Parathyroid adenoma (tissue), 2 donors: ENCODE results near the gene KNDC1.
"Not testable (repeated sequence)": the region's sequence is repeated elsewhere in the genome, so short reads cannot be mapped to it uniquely, and the experiment has no call there.

Source experiments
- H2AFZ ChIP-seq: fragments of 300-600 bp; sonication (generic); one replicate; pipeline ENCODE4 v1.7.0; 2017; ENCODE audit warnings: antibody characterized with exemption, mild to moderate bottlenecking
- H3K27ac ChIP-seq: fragments of 300-600 bp; sonication (generic); one replicate; pipeline ENCODE4 v1.7.0; 2017
- H3K27me3 ChIP-seq: fragments of 300-600 bp; sonication (generic); one replicate; pipeline ENCODE4 v1.7.0; 2017; ENCODE audit warnings: low read length; ENCODE audit not compliant: control insufficient read depth, insufficient read depth
- H3K36me3 ChIP-seq: fragments of 300-600 bp; sonication (generic); one replicate; pipeline ENCODE4 v1.7.0; 2017; ENCODE audit warnings: low read length; ENCODE audit not compliant: control insufficient read depth, insufficient read depth
- H3K4me1 ChIP-seq: fragments of 300-600 bp; sonication (generic); one replicate; pipeline ENCODE4 v1.7.0; 2017; ENCODE audit warnings: control low read depth
- H3K4me2 ChIP-seq: fragments of 300-600 bp; sonication (generic); one replicate; pipeline ENCODE4 v1.7.0; 2017; ENCODE audit warnings: low read length
- H3K4me3 ChIP-seq: fragments of 300-600 bp; sonication (generic); one replicate; pipeline ENCODE4 v1.7.0; 2017; ENCODE audit warnings: low read depth, low read length
- H3K79me2 ChIP-seq: fragments of 300-600 bp; sonication (generic); one replicate; pipeline ENCODE4 v1.7.0; 2017; ENCODE audit warnings: control low read depth
- H3K9ac ChIP-seq: fragments of 300-600 bp; sonication (generic); one replicate; pipeline ENCODE4 v1.7.0; 2017; ENCODE audit warnings: mild to moderate bottlenecking
- H3K9me3 ChIP-seq: fragments of 300-600 bp; sonication (generic); one replicate; pipeline ENCODE4 v1.7.0; 2017; ENCODE audit warnings: low read length; ENCODE audit not compliant: control insufficient read depth
- TF ChIP-seq, protein P1 (sequence below): fragments of 300-600 bp; sonication (generic); IDR thresholded peaks from one replicate; pipeline ENCODE4 v1.7.0; 2017; ENCODE audit warnings: antibody characterized with exemption, mild to moderate bottlenecking
- donor health status: primary hyperparathyroidism.

Gene KNDC1

GRCh38 chr10:133132473-133133291 lies 27.3 kb upstream of the KNDC1 start:
- no peaks in the 10 kb centered on the region for H3K27me3 ChIP-seq
- no peak overlapping the region for H2AFZ ChIP-seq
- TF ChIP-seq, protein P1, sequence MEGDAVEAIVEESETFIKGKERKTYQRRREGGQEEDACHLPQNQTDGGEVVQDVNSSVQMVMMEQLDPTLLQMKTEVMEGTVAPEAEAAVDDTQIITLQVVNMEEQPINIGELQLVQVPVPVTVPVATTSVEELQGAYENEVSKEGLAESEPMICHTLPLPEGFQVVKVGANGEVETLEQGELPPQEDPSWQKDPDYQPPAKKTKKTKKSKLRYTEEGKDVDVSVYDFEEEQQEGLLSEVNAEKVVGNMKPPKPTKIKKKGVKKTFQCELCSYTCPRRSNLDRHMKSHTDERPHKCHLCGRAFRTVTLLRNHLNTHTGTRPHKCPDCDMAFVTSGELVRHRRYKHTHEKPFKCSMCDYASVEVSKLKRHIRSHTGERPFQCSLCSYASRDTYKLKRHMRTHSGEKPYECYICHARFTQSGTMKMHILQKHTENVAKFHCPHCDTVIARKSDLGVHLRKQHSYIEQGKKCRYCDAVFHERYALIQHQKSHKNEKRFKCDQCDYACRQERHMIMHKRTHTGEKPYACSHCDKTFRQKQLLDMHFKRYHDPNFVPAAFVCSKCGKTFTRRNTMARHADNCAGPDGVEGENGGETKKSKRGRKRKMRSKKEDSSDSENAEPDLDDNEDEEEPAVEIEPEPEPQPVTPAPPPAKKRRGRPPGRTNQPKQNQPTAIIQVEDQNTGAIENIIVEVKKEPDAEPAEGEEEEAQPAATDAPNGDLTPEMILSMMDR: no peak
- no peaks in the 10 kb centered on the region for H3K4me1 ChIP-seq
- H3K4me2 ChIP-seq: no peak overlapping the region
- no peaks in the 10 kb centered on the region for H3K9me3 ChIP-seq
- no peak overlapping the region for H3K4me3 ChIP-seq
- H3K36me3 ChIP-seq: no peaks in the 10 kb centered on the region
- no peaks in the 10 kb centered on the region for H3K79me2 ChIP-seq
- H3K9ac ChIP-seq: no peak overlapping the region
- H3K27ac ChIP-seq: no peak overlapping the region

DNA sequence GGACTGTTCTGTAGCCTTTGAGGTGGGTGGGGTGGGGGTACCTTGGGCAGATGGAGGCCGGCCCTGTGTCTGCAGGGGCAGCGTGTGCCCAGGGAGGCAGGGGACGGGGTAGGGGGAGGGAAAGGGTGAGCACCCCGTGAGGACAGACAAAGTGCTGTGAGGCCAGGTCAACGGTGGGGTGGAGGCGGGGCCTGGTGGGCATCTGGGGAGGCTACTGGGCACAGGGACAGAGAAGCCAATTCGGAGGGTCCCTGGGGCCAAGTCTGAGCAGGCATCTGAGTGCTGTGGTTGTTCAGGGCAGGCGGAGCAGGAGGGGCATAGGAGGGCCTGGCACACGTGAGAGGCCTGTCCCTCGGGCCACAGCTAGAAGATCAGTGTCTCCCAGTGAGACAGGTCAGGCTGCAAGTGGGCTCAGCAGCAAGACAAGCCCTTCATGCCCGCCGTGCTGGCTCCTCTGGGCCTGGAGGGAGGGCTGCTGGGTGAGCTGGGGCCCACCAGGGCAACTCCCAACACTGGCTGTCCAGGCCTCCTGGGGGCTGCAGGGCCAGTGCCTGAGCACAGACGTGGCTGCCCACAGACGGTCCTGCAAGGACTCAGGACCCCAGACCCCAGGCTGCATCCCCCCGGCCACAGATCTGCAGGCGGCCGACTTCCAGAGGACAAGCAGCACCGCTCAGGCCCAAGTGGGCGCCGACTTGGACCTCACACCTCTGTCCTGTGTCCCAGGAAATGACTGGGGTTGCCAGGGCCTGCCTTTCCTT lies 26.4 kb upstream of the KNDC1 start:
- H3K9ac ChIP-seq: no peak overlapping the region
- no peaks in the 10 kb centered on the region for H3K36me3 ChIP-seq
- no peaks in the 10 kb centered on the region for H3K79me2 ChIP-seq
- TF ChIP-seq, protein P1: no peak
- H3K9me3 ChIP-seq: no peaks in the 10 kb centered on the region
- H3K4me1 ChIP-seq: no peaks in the 10 kb centered on the region
- H2AFZ ChIP-seq: no peak overlapping the region
- no peak overlapping the region for H3K27ac ChIP-seq
- no peaks in the 10 kb centered on the region for H3K27me3 ChIP-seq
- no peak overlapping the region for H3K4me3 ChIP-seq
- H3K4me2 ChIP-seq: no peak overlapping the region

- H3K27ac ChIP-seq: no peak overlapping the region
- no peak overlapping the region for H3K4me2 ChIP-seq
- H3K79me2 ChIP-seq: no peaks in the 10 kb centered on the region
- no peak overlapping the region for H3K4me3 ChIP-seq
- TF ChIP-seq, protein P1: no peak
- H3K9ac ChIP-seq: no peak overlapping the region
- no peaks in the 10 kb centered on the region for H3K36me3 ChIP-seq
- no peaks in the 10 kb centered on the region for H3K4me1 ChIP-seq
- no peak overlapping the region for H2AFZ ChIP-seq
- H3K9me3 ChIP-seq: no peaks in the 10 kb centered on the region
- H3K27me3 ChIP-seq: no peaks in the 10 kb centered on the region
Observed at GRCh38 chr10:133134411-133135115, 25.5 kb upstream of the KNDC1 start.

- TF ChIP-seq, protein P1: no peak
- Histone ChIP-seq H3K36me3 (no peaks in the 10 kb centered on the region), H3K27me3 (no peaks in the 10 kb centered on the region), H3K4me1 (no peaks in the 10 kb centered on the region), H3K9ac (no peak overlapping the region), H2AFZ (no peak overlapping the region), H3K9me3 (no peaks in the 10 kb centered on the region), H3K27ac (no peak overlapping the region), H3K79me2 (no peaks in the 10 kb centered on the region), H3K4me2 (no peak overlapping the region), H3K4me3 (no peak overlapping the region)
Observed at GRCh38 chr10:133135116-133135465, 24.9 kb upstream of the KNDC1 start.

- H3K4me3 ChIP-seq, H3K36me3 ChIP-seq, H3K4me1 ChIP-seq, H2AFZ ChIP-seq, H3K27me3 ChIP-seq, H3K9ac ChIP-seq, H3K27ac ChIP-seq, H3K4me2 ChIP-seq, H3K79me2 ChIP-seq, H3K9me3 ChIP-seq: not testable (repeated sequence)
Observed at GRCh38 chr10:133137486-133138145, 22.4 kb upstream of the KNDC1 start.
